H1 (cell line): ENCODE measurements around the gene BRS3. TPM values are rescaled to one million over a fixed set of nuclear protein-coding genes. Genes with fewer than 3 reads are reported as not detected.
"Not testable (repeated sequence)": the region's sequence is repeated elsewhere in the genome, so short reads cannot be mapped to it uniquely, and the experiment has no call there.

Experiments
- CTCF ChIA-PET: fragments of 300-600 bp; sonication (Branson Sonifier 250); formaldehyde crosslinking; loops from one replicate; lab custom pipeline; 2021; ENCODE audit not compliant: partially characterized antibody; lab: Charles Lee
- POLR2A ChIA-PET: fragments of 300-600 bp; sonication (Branson Sonifier 250); formaldehyde crosslinking; loops from one replicate; lab custom pipeline; 2021; ENCODE audit warnings: inconsistent platforms; ENCODE audit not compliant: partially characterized antibody; lab: Charles Lee
- DNase-seq, 2 experiments: peaks; one replicate each; pipeline versions ENCODE4 v3.0.0 to v3.0.0-alpha.2; 2010 to 2022; ENCODE audit warnings: low spot score in 2 of 2, low read depth in 1 of 2, mixed read lengths in 1 of 2
- FAIRE-seq: peaks from 2 replicates; lab custom pipeline; 2011; peaks lifted over from hg19 to GRCh38; lab: Jason Lieb, UNC
- H2AFZ ChIP-seq: 2 replicates; pipeline ENCODE4 v1.8.1; 2012; ENCODE audit warnings: low read length, inconsistent platforms
- H2AK5ac ChIP-seq: 2 replicates; pipeline ENCODE4 v1.6.1; 2013; ENCODE audit warnings: low read depth, low read length
- H2BK120ac ChIP-seq: replicated peaks from 2 replicates; pipeline ENCODE3; 2013; ENCODE audit warnings: low read depth, low read length, inconsistent platforms
- H2BK12ac ChIP-seq: 2 replicates; pipeline ENCODE4 v1.6.1; 2013; ENCODE audit warnings: low read depth, low read length
- H2BK15ac ChIP-seq: 2 replicates; pipeline ENCODE4 v1.6.1; 2013; ENCODE audit warnings: low read length
- H2BK20ac ChIP-seq: 2 replicates; pipeline ENCODE4 v1.6.1; 2013; ENCODE audit warnings: low read length
- H2BK5ac ChIP-seq: 2 replicates; pipeline ENCODE4 v1.6.1; 2013; ENCODE audit warnings: low read depth, low read length
- H3K14ac ChIP-seq: 2 replicates; pipeline ENCODE4 v1.6.1; 2013; ENCODE audit warnings: inconsistent platforms; ENCODE audit not compliant: insufficient read length
- H3K18ac ChIP-seq: 2 replicates; pipeline ENCODE4 v1.6.1; 2013; ENCODE audit warnings: low read length; ENCODE audit errors: extremely low read depth
- H3K23ac ChIP-seq: 2 replicates; pipeline ENCODE4 v1.6.1; 2013; ENCODE audit warnings: inconsistent platforms; ENCODE audit not compliant: insufficient read length
- H3K23me2 ChIP-seq: 2 replicates; pipeline ENCODE4 v1.6.1; 2013; ENCODE audit warnings: low read depth, low read length
- H3K27ac ChIP-seq: 2 replicates; pipeline ENCODE4 v1.6.1; 2011; ENCODE audit warnings: low read depth, low read length, inconsistent platforms
- H3K27me3 ChIP-seq, 4 experiments: replicated peaks in 1 of 4; 1 replicate in 1 of 4; 2 replicates in 3 of 4; pipeline versions ENCODE4 v1.6.1 to v1.8.1; 2011 to 2013; ENCODE audit warnings: low read length in 3 of 4, mild to moderate bottlenecking in 3 of 4, inconsistent platforms in 2 of 4, mixed read lengths in 2 of 4, moderate library complexity in 1 of 4; ENCODE audit not compliant: control insufficient read depth in 3 of 4, insufficient read depth in 3 of 4; ENCODE audit errors: extremely low read depth in 1 of 4
- H3K36me3 ChIP-seq, 4 experiments: 2 replicates each; pipeline versions ENCODE4 v1.6.1 to v1.8.1; 2011 to 2013; ENCODE audit warnings: mild to moderate bottlenecking in 4 of 4, low read length in 3 of 4, moderate library complexity in 2 of 4, control low read depth in 1 of 4, inconsistent platforms in 1 of 4; ENCODE audit not compliant: insufficient read depth in 4 of 4, control insufficient read depth in 2 of 4
- H3K4ac ChIP-seq: replicated peaks from 2 replicates; pipeline ENCODE3; 2013; ENCODE audit warnings: low read length, low read depth, mixed read lengths, inconsistent platforms; ENCODE audit not compliant: insufficient read length
- H3K4me1 ChIP-seq, 4 experiments: replicated peaks in 1 of 4; 1 replicate in 1 of 4; 2 replicates in 3 of 4; pipeline versions ENCODE4 v1.6.1 to v1.8.1; 2011 to 2013; ENCODE audit warnings: low read length in 3 of 4, inconsistent platforms in 2 of 4, mixed read lengths in 1 of 4; ENCODE audit not compliant: insufficient read depth in 4 of 4, control insufficient read depth in 3 of 4
- H3K4me2 ChIP-seq, 2 experiments: 2 replicates each; pipeline versions ENCODE4 v1.6.1 to v1.8.1; 2011 to 2013; ENCODE audit warnings: low read depth in 2 of 2, low read length in 2 of 2, control low read depth in 1 of 2, inconsistent platforms in 1 of 2, mild to moderate bottlenecking in 1 of 2; ENCODE audit not compliant: insufficient read depth in 1 of 2
- H3K4me3 ChIP-seq, 4 experiments: fragments of 200-600, 300-600 bp in 1 of 4; sonication (generic), shearing (Covaris generic), sonication (Bioruptor Twin) in 1 of 4; 2 replicates each; pipeline versions ENCODE4 v1.5.1 to v1.8.1; 2011 to 2016; ENCODE audit warnings: low read length in 4 of 4, low read depth in 3 of 4, control low read depth in 2 of 4, inconsistent platforms in 2 of 4, mild to moderate bottlenecking in 2 of 4, mixed read lengths in 1 of 4, moderate library complexity in 1 of 4; ENCODE audit not compliant: insufficient read depth in 2 of 4; ENCODE audit errors: extremely low read depth in 1 of 4
- H3K56ac ChIP-seq: replicated peaks from 2 replicates; pipeline ENCODE3; 2013; ENCODE audit warnings: low read depth, mild to moderate bottlenecking, mixed read lengths, low read length, inconsistent platforms; ENCODE audit not compliant: insufficient read length
- H3K79me1 ChIP-seq: 2 replicates; pipeline ENCODE4 v1.6.1; 2013; ENCODE audit warnings: low read depth, low read length, control low read depth
- H3K79me2 ChIP-seq, 2 experiments: 2 replicates each; pipeline versions ENCODE4 v1.6.1 to v1.8.1; 2012 to 2013; ENCODE audit warnings: low read length in 2 of 2, mild to moderate bottlenecking in 2 of 2, inconsistent platforms in 1 of 2; ENCODE audit not compliant: insufficient read depth in 2 of 2, control insufficient read depth in 1 of 2
- H3K9ac ChIP-seq, 4 experiments: replicated peaks in 1 of 4; 1 replicate in 1 of 4; 2 replicates in 3 of 4; pipeline versions ENCODE4 v1.6.1 to v1.8.1; 2011 to 2013; ENCODE audit warnings: low read depth in 3 of 4, low read length in 3 of 4, control low read depth in 2 of 4, mild to moderate bottlenecking in 2 of 4, moderate library complexity in 2 of 4, inconsistent platforms in 1 of 4; ENCODE audit errors: extremely low read depth in 1 of 4
- H3K9me3 ChIP-seq, 2 experiments: 2 replicates each; pipeline versions ENCODE4 v1.6.1 to v1.8.1; 2012 to 2013; ENCODE audit warnings: mild to moderate bottlenecking in 2 of 2, moderate library complexity in 2 of 2, control low read depth in 1 of 2, inconsistent platforms in 1 of 2, low read depth in 1 of 2, low read length in 1 of 2, mixed read lengths in 1 of 2; ENCODE audit not compliant: insufficient read depth in 2 of 2
- H4K20me1 ChIP-seq, 2 experiments: replicated peaks in 1 of 2; 2 replicates each; pipeline versions ENCODE3 to v1.8.1; 2011 to 2013; ENCODE audit warnings: inconsistent platforms in 2 of 2, low read length in 2 of 2, mild to moderate bottlenecking in 1 of 2; ENCODE audit not compliant: insufficient read depth in 2 of 2, control insufficient read depth in 1 of 2
- H4K5ac ChIP-seq: 2 replicates; pipeline ENCODE4 v1.6.1; 2013; ENCODE audit warnings: low read length, low read depth, mixed read lengths, inconsistent platforms; ENCODE audit not compliant: insufficient read length
- H4K8ac ChIP-seq: 2 replicates; pipeline ENCODE4 v1.8.0; 2013; ENCODE audit warnings: mild to moderate bottlenecking, moderate library complexity, low read length, inconsistent platforms; ENCODE audit not compliant: insufficient read depth; ENCODE audit errors: extremely low read depth
- H4K91ac ChIP-seq: replicated peaks from 2 replicates; pipeline ENCODE3; 2013; ENCODE audit warnings: low read length, mixed read lengths, inconsistent platforms; ENCODE audit not compliant: insufficient read length
- WGBS, 2 experiments: shearing (Covaris generic) in 1 of 2; methylation state at CpG; one replicate each; pipeline versions ENCODE4 v1.1.6 to v1.1.7; 2013 to 2015; ENCODE audit warnings: low lambda C conversion rate in 2 of 2, mixed read lengths in 2 of 2, inconsistent platforms in 1 of 2, low coverage in 1 of 2, missing lambda C conversion rate in 1 of 2; ENCODE audit not compliant: insufficient replicate concordance in 2 of 2, insufficient coverage in 1 of 2, insufficient read length in 1 of 2; ENCODE audit errors: extremely low coverage in 1 of 2, missing lambda C conversion rate in 1 of 2; 5-methylcytosine and 5-hydroxymethylcytosine counted together
- polyA plus RNA-seq, 7 experiments: library from polyadenylated mRNA; depleted of rRNA in 3 of 7; stranded (reverse) in 5 of 7; unstranded in 2 of 7; fragments of >200 nt in 5 of 7; fragments of 200-250 nt in 2 of 7; gene quantifications; 1 replicate in 5 of 7; 2 replicates in 1 of 7; 4 replicates in 1 of 7; pipeline versions ENCODE4 v1.2.1 to v1.2.3, GENCODE V29; 2011 to 2013; ENCODE audit warnings: missing spikeins in 2 of 7, mixed read lengths in 2 of 7
- total RNA-seq: library from RNA; stranded (reverse); fragmentation: NEBNext Ultra II Directional; extraction: Animal tissue kit (Norgen Biotek cat#: 25700); gene quantifications from 2 replicates; pipeline ENCODE4 v1.2.1, GENCODE V29; 2021

Gene BRS3
- total and polyA plus RNA-seq, 2 of the 8 experiments (the other 6 are each of a cell fraction or from before 2014, with no cell fraction given) = not detected

DNA sequence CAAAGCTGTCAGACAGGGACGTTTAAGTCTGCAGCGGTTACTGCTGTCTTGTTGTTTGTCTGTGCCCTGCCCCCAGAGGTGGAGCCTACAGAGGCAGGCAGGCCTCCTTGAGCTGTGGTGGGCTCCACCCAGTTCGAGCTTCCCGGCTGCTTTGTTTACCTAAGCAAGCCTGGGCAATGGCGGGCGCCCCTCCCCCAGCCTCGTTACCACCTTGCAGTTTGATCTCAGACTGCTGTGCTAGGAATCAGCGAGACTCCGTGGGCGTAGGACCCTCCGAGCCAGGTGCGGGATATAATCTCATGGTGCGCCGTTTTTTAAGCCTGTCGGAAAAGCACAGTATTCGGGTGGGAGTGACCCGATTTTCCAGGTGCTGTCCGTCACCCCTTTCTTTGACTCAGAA is 42.1 kb upstream of the BRS3 start:
- H3K27ac ChIP-seq, H3K4ac ChIP-seq, H3K56ac ChIP-seq, H2BK12ac ChIP-seq, H3K9ac ChIP-seq, H2BK20ac ChIP-seq, H2BK5ac ChIP-seq, H3K23me2 ChIP-seq, POLR2A ChIA-PET, H3K79me1 ChIP-seq, H3K36me3 ChIP-seq, H4K20me1 ChIP-seq, H3K23ac ChIP-seq, H3K4me3 ChIP-seq, H4K91ac ChIP-seq, H3K4me1 ChIP-seq, H4K8ac ChIP-seq, FAIRE-seq, DNase-seq, H3K9me3 ChIP-seq, H2AFZ ChIP-seq, H3K18ac ChIP-seq, H4K5ac ChIP-seq, H3K27me3 ChIP-seq, H2AK5ac ChIP-seq, H3K14ac ChIP-seq, H2BK120ac ChIP-seq, CTCF ChIA-PET, H3K79me2 ChIP-seq, H2BK15ac ChIP-seq, H3K4me2 ChIP-seq: not testable (repeated sequence)
- 54% methylated on average over 2 of the region's 18 CpGs; no CpG with 5 or more reads in 1 of the 2 experiments for WGBS, 2 experiments
